ENCODE data around the gene PANX3.

The PANX3 gene

GRCh38 chr11:124618863-124619262 is 7.6 kb downstream of the PANX3 start:
- no peak for DNase-seq (ENCODE audit: low read depth)

- peak; percentile 83 for DNase-seq (ENCODE audit: low read depth)
Measured at GRCh38 chr11:124622531-124623451, 11.6 kb downstream of the PANX3 start, which contains the start of gene TBRG1. Gene TBRG1 (plus strand): TSS chr11:124622864. CDS start chr11:124623084, 220 bp downstream.

GRCh38 chr11:124623861-124624525 is 12.8 kb downstream of the PANX3 start:
- no peak for DNase-seq (ENCODE audit: low read depth)

- no peak for DNase-seq (ENCODE audit: low read depth)
Measured at GRCh38 chr11:124625504-124626168, 14.4 kb downstream of the PANX3 start.

- no peak for DNase-seq (ENCODE audit: low read depth)
Measured at GRCh38 chr11:124627546-124627945, 16.3 kb downstream of the PANX3 start.

- DNase-seq (ENCODE audit: low read depth), result no peak
Measured at GRCh38 chr11:124629961-124630360, 18.7 kb downstream of the PANX3 start.

- DNase-seq (ENCODE audit: low read depth), result no peak
Measured at GRCh38 chr11:124633355-124633754, 22.1 kb downstream of the PANX3 start.

GRCh38 chr11:124635932-124636331 is 24.7 kb downstream of the PANX3 start:
- no peak for DNase-seq (ENCODE audit: low read depth)

GRCh38 chr11:124638500-124638899 is 27.3 kb downstream of the PANX3 start:
- no peak for DNase-seq (ENCODE audit: low read depth)

- no peak for DNase-seq (ENCODE audit: low read depth)
Measured at GRCh38 chr11:124639186-124639585, 28.0 kb downstream of the PANX3 start.

GRCh38 chr11:124640666-124641065 is 29.4 kb downstream of the PANX3 start:
- no peak for DNase-seq (ENCODE audit: low read depth)

- DNase-seq (ENCODE audit: low read depth), result no peak
Measured at GRCh38 chr11:124642628-124643027, 31.4 kb downstream of the PANX3 start.

GRCh38 chr11:124643042-124643604 is 31.9 kb downstream of the PANX3 start:
- no peak for DNase-seq (ENCODE audit: low read depth)

GRCh38 chr11:124643605-124644425 is 32.6 kb downstream of the PANX3 start:
- no peak for DNase-seq (ENCODE audit: low read depth)

- no peak for DNase-seq (ENCODE audit: low read depth)
Measured at GRCh38 chr11:124644426-124645280, 33.4 kb downstream of the PANX3 start.

- DNase-seq (ENCODE audit: low read depth), result no peak
Measured at GRCh38 chr11:124646148-124646547, 34.9 kb downstream of the PANX3 start.

- no peak for DNase-seq (ENCODE audit: low read depth)
Measured at GRCh38 chr11:124648610-124649009, 37.4 kb downstream of the PANX3 start.

- DNase-seq (ENCODE audit: low read depth), result no peak
Measured at GRCh38 chr11:124656774-124657630, 45.8 kb downstream of the PANX3 start.

GRCh38 chr11:124657904-124658303 is 46.7 kb downstream of the PANX3 start:
- DNase-seq (ENCODE audit: low read depth), result no peak

All from T-helper 22 cell (primary cell).